Hematopoietic multipotent progenitor cell treated with erythropoietin and hydrocortisone succinate and interleukin-3 and kit ligand, for 17 days (in vitro differentiated cells): ENCODE data around the gene TMED1.

Experiments
- DNase-seq: peaks from one replicate; pipeline ENCODE4 v3.0.0-alpha.2; 2015; ENCODE audit warnings: low spot score

TMED1 gene

DNA sequence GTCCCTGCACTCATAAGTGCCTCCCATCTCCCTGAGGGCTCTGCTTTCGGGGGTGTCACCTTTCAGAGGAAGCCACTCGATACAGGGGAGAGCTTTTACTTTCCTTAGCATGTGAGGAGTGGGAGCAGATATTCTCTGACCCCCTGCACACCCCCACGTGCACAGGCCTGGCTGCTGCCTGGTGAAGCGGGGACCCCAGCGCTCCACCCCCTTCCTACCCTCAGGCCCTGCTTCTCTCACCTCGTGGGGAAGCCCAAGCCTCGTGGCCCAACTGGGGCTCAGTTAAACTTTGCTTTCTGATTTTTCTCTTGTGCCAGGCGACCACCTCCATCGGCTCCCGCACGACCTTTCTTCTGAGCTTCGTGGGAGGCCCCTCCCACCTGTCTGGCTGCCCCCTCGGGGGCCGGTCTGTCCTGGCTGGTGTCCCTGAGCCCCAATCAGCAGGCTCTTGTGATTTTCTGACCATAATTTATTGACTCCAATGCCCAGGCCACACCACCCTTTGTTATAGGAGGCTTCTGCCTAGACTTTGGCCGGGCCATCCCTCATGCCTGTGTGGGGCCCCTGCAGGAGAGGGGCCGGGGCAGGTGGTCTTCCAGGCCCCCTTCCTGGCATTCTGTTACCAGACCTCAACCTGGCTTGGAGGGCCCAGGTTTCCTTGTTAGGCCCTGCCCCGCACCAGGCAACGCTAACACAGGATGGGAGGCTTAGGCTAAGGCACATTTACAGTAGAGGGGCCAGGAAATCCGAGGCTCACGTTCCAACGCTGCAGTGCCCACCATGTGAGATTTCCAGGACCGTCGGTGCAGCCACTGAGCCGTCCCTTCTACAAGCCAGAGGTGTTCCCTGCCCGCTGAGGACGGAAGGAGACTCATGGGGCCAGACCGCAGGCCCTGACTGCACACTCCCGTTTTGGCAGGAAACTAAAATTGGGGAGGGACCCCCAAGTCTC, 3.7 kb downstream of the TMED1 start:
- DNase-seq = no peak

DNA sequence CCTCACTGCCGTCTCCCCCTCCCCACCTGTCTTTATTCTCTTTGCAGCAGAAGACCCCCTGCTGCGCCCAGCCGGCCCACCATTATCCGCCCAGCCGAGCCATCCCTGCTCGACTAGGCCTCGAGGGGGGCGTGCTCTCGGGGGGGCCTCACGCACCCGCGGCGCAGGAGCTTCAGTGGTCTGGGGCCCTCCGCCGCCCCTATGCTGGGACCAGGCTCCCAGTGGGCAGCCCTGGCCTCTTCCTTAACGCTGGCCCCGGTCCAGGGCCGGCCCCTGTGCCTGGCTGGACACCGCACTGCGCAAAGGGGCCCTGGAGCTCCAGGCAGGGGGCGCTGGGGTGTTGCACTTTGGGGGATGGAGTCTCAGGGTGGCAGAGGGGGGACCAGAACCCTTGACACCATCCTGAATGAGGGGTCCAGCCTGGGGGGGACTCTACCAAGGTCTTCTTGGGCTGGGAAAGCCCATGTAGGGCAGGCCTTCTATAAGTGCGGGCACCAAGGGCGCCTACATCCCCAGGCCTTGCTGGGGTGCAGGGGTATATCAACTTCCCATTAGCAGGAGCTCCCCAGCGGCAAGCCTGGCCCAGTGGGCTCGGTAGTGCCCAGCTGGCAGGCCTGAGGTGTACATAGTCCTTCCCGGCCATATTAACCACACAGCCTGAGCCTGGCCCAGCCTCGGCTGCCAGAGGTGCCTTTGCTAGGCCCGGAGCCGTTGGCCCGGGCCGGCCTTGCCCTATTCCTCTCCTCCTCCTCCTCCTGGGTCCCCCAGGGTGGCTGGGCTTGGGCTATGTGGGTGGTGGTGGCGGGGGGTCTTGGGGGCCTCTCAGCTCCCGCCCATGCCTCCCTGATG, 4.9 kb downstream of the TMED1 start:
- no peak for DNase-seq

DNA sequence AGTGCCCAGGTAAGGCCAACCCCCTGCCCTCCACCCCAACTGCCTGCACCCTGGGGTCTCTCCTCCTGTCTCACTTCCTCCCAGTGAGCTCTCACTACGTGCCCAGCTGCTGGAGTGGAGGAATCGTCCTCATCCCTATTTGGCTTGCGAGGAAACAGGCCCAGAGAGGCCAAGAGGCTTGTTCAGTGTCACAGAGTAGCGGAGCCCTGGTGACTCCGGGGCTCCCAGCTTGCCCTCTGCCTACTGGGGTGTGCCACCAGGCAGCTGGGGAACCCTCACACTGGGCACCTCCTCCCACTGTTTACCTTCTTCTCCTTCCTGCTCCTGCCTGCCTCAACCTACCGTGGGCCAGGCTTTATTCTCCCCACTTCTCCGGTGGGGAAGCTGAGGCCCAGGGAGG, 5.6 kb downstream of the TMED1 start:
- DNase-seq = no peak

DNA sequence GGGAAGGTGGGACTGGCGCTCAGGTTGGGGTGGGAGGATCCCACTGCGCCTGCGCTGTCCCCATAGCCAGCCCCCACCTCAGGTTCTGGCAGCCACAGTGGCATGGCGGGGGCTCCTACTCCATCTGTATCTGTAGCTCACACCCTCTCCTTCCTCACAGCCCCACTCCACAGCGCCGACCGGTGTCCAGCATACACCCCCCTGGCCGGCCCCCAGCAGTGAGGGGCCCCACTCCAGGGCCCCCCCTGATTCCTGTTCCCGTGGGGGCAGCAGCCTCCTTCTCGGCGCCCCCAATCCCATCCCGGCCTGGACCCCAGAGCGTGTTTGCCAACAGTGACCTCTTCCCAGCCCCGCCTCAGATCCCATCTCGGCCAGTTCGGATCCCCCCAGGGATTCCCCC, 6.0 kb downstream of the TMED1 start:
- DNase-seq = no peak

GRCh38 chr19:10828981-10829821, 6.8 kb downstream of the TMED1 start:
- DNase-seq = no peak

GRCh38 chr19:10826846-10827245, 9.2 kb downstream of the TMED1 start:
- no peak for DNase-seq

GRCh38 chr19:10826231-10826630, 9.8 kb downstream of the TMED1 start:
- peak; percentile 32 for DNase-seq

DNA sequence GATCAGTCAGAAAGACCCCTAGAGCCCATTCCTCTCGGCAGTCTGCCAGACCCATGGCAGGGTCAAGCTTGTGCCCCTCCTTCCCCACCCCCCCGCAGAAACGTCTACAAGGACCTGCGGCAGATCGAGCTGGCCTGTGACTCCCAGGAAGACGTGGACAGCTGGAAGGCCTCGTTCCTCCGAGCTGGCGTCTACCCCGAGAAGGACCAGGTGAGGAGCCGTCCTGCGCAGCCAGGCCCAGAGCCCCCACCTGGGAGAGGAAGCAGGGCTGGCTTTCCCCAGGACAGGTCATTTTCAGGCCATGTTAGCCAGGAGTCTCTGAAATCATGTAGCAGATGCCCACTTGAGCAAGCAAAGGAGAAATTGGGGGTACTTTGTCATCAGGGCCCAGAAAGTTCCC, 12.3 kb downstream of the TMED1 start:
- no peak for DNase-seq

DNA sequence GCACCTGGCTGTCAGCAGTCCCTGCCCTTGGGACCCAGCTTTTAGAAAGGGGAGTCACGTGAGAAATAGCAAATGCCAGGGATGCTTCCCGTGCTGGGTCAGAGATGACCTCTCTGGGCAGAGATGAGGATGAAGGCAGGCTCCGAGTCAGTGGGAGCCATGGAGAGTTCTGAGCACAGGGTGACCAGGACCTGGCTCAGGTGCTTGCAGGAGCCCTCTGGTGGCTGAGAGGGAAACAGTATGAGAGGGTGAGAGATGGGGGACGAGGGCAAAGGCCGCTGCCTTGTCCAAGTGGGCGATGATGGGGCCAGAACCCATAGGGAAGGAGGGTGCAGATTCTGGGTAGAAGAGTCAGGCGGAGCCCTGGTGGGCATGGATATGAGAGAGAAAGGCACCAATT, 15.8 kb downstream of the TMED1 start:
- peak; percentile 48 for DNase-seq

GRCh38 chr19:10819124-10820060, 16.6 kb downstream of the TMED1 start:
- DNase-seq = no peak

GRCh38 chr19:10818301-10819123, 17.5 kb downstream of the TMED1 start:
- no peak for DNase-seq

DNA sequence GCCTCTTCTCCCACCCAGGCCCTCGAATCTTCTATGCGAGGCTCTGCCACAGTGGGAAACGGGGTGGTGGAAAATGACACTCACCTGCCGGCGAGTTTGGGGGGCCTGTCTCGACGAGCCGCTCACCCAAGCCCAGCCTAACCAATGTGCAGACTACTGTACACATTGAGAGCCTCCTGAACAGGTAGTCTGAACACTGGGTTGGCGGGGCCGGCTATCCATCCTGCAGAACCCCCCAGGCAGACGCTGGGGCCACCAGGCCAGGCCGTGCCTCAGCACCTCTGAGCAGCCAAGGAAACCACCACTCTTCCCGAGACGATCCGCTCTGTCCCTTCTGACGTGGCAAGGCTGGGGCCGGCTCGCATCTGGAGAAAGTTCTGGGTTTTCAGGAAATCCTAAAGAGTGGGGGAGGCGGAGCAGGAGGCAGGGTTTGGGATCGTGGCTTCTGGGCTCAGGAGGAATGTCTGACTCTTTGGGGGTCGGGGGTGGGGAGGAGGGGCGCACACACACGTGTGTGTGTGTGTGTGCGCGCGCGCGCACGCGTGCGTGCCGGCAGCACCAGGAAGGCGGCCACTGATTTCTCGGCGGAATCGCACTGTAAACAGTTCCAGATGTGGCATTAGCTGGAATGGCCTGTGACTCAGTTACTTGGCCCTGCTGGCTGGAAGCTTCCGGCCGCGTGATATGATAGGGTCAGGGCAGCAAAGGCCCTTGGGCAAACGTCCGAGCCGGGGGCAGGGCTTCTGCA, 18.5 kb downstream of the TMED1 start:
- DNase-seq = no peak

GRCh38 chr19:10816691-10817090, 19.3 kb downstream of the TMED1 start:
- no peak for DNase-seq

DNA sequence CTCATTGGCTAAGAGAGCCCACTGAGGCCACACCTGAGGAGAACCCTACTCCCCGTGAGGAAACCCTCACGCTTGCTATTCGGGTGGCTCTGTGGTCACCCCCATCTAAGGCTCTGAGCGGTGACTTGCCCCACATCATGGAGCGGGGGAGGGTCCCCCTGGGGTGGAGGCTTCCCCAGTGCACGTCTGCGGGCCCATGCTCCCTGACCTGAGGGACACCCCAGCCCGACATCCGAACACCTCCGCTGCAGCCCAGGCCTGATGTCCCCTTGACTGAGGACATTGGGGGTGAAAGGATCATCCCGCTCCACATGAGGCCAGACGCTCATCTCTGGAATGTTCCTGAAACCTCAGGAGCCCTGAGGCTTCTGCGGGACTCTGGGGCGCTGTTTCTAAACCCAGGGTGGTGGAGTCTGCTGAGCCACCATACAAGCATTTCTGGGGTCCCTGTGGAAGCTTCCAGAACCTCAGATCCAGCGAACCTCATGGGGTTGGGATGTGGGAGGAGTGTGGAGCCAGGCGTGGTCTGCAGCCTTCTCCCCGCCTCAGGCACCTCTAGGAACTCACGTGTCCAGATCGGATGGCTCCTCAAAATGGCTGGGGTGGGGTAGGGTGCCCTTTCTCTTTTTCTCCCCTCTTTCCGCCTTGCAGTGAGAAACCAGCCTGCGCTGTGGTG, 19.9 kb downstream of the TMED1 start:
- DNase-seq = no peak

GRCh38 chr19:10815007-10815536, 20.9 kb downstream of the TMED1 start:
- DNase-seq = no peak

GRCh38 chr19:10812902-10813404, 23.1 kb downstream of the TMED1 start:
- DNase-seq = peak; percentile 78

DNA sequence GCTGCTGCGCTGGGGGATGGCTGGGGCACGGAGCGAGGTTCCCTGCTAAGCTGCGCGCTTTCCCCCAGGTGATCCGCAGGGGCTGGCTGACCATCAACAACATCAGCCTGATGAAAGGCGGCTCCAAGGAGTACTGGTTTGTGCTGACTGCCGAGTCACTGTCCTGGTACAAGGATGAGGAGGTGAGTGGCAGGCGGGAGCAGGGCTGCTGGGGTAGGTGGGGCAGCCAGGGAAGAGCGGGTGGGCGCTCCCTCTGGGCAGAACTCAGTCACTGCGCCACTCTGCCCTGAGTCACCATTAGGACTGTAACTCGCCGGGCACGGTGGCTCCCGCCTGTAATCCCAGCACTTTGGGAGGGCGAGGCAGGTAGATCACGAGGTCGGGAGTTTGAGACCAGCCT, 23.8 kb downstream of the TMED1 start:
- DNase-seq = peak; percentile 44

DNA sequence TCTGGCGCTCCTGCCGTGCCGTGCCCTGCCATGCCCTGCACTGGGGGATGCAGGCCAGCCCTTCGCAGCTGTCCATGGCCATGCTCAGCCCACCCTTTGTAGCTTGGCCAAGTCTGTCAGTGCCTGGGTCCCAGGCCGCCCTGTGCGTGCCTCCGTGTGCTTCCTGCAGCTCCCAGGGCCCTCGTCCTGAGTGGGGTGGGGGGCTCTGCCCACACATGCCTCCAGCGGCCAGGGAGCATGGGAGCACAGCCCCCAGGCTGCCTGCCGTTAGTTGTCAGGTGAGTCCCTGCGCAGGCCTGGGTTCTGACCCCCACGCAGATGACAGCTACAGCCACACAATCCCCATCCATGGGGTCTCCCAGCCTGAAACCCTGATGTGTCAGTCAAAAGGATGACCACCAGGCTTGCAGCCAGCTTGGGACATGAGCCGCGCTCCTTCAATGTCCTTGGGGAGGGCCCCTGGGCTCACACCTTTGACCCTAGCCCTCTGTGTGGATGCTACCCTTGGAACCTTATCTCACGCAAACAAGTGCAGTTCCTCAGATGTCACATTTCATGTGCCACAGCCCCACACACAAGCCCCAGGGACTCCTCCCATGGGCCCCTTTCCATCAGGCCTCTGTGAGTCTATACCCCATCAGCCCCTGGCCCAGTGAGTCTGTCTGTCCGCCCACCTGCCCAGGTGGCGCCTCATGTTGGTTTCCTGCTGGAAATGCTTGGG, 24.5 kb downstream of the TMED1 start:
- peak; percentile 52 for DNase-seq
